Mesenteric fat pad (tissue), 1 donor: Measurements from ENCODE around the gene LTBP2. TPM values are rescaled to one million over a fixed set of nuclear protein-coding genes. Genes with fewer than 3 reads are reported as not detected.

ENCODE experiments used
- DNase-seq: peaks from one replicate; pipeline ENCODE4 v3.0.0-alpha.2; 2020; ENCODE audit warnings: low spot score
- total RNA-seq: library from RNA; stranded (reverse); fragmentation: NEBNext Ultra II Directional; extraction: Animal tissue kit (Norgen Biotek cat#: 25700); gene quantifications from one replicate; pipeline ENCODE4 v1.2.1, GENCODE V29; 2021
- donor health status: DM: yes; HTN: yes; CAD: no.

Gene LTBP2
- total RNA-seq, 1 donor from 2014 or later: 58.2 TPM

- DNase-seq: no peak
Observed at GRCh38 chr14:74573421-74574089, 38.5 kb downstream of the LTBP2 start.

GRCh38 chr14:74572726-74573301 lies 39.2 kb downstream of the LTBP2 start:
- no peak for DNase-seq

- DNase-seq: no peak
Observed at GRCh38 chr14:74571901-74572725, 39.9 kb downstream of the LTBP2 start.

- DNase-seq: no peak
Observed at GRCh38 chr14:74571441-74571841, 40.6 kb downstream of the LTBP2 start.

- no peak for DNase-seq
Observed at GRCh38 chr14:74570696-74571095, 41.3 kb downstream of the LTBP2 start.

- no peak for DNase-seq
Observed at GRCh38 chr14:74569806-74570591, 42.0 kb downstream of the LTBP2 start.

GRCh38 chr14:74569387-74569786 lies 42.6 kb downstream of the LTBP2 start:
- no peak for DNase-seq

- no peak for DNase-seq
Observed at GRCh38 chr14:74568911-74569310, 43.1 kb downstream of the LTBP2 start.

- DNase-seq: no peak
Observed at GRCh38 chr14:74568380-74568649, 43.7 kb downstream of the LTBP2 start.

- no peak for DNase-seq
Observed at GRCh38 chr14:74567646-74568379, 44.2 kb downstream of the LTBP2 start.

- DNase-seq: no peak
Observed at GRCh38 chr14:74567219-74567618, 44.8 kb downstream of the LTBP2 start.

GRCh38 chr14:74566174-74567141 lies 45.6 kb downstream of the LTBP2 start:
- DNase-seq: no peak

- no peak for DNase-seq
Observed at GRCh38 chr14:74563586-74564159, 48.4 kb downstream of the LTBP2 start.

- DNase-seq: no peak
Observed at GRCh38 chr14:74563233-74563585, 48.8 kb downstream of the LTBP2 start.

GRCh38 chr14:74562515-74563232 lies 49.4 kb downstream of the LTBP2 start:
- no peak for DNase-seq

GRCh38 chr14:74558655-74559054 lies 53.4 kb downstream of the LTBP2 start:
- no peak for DNase-seq

- DNase-seq: no peak
Observed at GRCh38 chr14:74557691-74558090, 54.3 kb downstream of the LTBP2 start.

- no peak for DNase-seq
Observed at GRCh38 chr14:74555476-74556050, 56.5 kb downstream of the LTBP2 start.
